DMS 273 treated with DMSO at 0.1 percent for 48 hours (cell line): ENCODE measurements around the gene GPN3.
A peak's percentile ranks its signal among the peaks of the same experiment; 100 is the strongest.
"Not testable (repeated sequence)": the region's sequence is repeated elsewhere in the genome, so short reads cannot be mapped to it uniquely, and the experiment has no call there.

ENCODE experiments used
- DNase-seq: peaks from one replicate; lab custom pipeline; 2025; lab: John Stamatoyannopoulos, UW

The GPN3 gene

DNA sequence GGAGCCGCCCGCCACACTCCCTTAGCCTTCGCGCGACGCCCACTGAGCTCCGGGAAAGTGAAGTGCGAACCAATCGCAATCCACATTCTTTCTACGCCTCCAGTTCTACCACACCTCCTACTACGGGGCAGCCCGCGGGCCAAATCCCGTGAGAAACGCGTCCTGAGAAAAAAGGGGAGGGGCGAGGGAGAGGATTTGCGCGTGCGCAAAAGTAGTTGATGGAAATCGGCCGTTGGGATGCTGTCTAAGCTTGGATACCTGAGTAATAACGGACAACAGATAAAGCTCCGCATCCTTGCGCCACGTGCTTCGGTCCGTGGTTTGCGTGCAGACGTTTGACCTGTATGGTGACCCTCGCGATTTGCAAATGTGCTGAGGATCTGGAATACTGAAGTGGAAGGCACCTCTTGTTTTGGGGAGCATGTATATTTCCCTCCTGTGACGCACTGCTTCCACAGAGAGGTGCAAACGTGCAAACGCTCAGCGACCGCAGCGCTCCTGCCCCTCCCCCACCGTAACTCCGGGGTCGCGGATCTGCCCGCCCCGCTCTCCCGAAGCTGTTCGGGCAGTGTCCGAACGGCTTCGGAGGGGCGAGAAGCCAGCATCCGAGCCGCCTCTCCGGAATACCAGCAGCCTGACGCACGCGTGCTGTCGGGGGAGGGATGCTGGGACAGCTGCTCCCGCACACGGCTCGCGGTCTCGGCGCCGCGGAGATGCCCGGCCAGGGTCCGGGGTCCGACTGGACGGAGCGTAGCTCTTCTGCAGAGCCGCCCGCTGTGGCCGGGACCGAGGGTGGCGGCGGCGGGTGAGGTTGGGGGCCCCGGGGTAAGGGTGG is at the start of gene GPN3, which contains the start of gene FAM216A:
Gene GPN3, minus strand, starts transcription at position 44 of the 835 bp plus-strand sequence. CDS start 54 bp downstream, outside the sequence.
Gene FAM216A, plus strand, starts transcription at position 632 of the 835 bp plus-strand sequence. Its CDS starts 31 bp downstream, at position 663.
- peak; percentile 95 for DNase-seq

GRCh38 chr12:110516995-110517394 is 48.9 kb upstream of the GPN3 start:
- DNase-seq, result no peak

DNA sequence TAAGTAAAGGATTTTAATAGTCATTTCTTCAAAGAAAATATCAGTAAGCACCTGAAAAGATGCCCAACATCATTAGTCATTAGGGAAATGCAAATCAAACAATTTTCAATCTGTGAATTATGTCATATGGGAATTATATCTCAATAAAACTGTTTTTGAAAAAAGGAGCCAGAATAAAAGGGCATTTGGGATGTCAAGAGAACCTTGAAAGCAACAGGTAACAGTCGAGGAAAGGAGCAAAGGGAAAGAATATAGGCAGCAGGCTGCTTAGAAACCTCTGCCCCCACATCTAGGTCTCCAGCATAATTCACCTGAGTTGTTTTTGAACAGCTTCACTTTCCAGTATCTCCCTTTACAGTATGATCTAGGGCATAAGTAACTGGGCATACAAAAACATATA is 46.3 kb upstream of the GPN3 start:
- DNase-seq, result no peak

DNA sequence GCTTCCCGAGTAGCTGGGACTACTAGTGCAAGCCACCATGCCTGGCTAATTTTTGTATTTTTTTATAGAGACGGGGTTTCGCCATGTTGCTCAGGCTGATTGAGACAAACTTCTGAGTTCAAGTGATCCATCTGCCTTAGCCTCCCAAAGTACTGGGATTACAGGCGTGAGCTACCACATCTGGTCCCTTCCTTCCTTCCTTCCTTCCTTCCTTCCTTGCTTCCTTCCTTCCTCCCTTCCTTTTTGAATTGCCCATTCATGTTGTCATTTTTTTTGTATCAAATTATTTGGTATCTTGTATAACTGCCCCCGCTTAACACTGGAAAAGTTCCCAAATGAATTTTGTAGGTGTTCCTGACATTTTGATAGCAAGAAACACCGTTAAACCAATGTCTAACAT is 45.8 kb upstream of the GPN3 start:
- DNase-seq, result no peak

DNA sequence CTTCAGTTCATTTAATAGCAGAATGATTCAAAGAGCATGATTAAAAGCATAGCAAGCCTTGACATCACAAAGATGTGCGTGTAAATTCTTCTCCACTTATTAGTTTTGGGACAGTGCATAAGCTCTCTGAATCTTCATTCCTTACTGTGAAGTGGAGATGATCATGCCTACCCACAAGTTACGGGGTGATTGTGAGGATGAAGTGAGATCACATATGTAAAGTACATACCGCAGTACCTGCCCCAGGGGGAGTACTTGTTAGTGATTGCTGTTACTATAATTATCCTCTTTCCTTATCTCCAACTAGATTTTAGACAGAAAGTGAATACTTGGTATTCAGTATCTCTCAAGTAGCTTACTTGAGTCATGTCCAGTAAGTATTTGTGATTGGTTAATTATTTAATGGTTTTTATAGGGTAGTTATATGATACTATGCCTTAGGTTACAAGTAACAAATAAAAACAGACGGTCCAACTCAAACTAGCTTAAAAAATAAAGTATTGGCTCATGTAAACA is 40.1 kb upstream of the GPN3 start:
- no peak for DNase-seq

DNA sequence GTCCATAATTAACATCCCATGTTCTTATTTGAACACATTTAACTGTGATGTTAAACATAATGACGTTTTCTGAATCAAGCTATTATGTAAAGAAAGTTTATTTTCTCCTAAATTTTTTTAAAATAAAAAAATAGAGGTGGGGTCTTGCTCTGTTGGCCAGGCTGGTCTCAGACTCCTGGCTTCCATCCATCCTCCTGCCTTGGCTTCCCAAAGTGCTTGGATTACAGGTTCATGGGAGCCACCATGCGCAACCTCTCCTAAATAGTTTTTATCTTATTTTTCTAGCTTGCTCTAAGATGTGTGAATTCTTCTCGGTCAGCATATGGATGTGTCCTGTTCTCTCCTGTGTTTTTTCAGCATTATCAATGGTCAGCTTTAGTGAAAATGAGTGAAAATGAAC is 37.3 kb upstream of the GPN3 start:
- no peak for DNase-seq

DNA sequence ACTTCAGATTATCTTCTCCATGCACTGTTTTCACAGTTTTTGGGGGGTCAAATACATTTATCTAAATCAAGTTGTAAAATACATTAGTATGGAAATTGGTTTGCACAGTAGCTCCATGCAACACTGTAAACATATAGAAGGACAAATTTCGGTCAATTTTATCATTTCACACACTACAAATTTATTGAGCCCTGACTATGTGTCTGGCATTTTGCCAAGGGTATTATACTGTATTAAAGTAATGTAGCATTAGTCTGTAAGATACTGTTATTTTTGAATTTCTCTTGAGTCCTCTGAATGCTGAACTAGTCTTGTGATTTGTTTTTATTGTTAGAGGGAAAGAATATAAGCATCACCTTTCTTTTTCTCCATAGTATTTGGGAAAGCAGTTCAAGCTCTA is 35.4 kb upstream of the GPN3 start:
- no peak for DNase-seq

GRCh38 chr12:110501752-110502738 is 34.0 kb upstream of the GPN3 start, which contains the start of the genes RAD9B and VPS29:
TSS of gene RAD9B (plus strand) at chr12:110502331. CDS start at chr12:110502338, 7 bp downstream.
TSS of gene VPS29 (minus strand) at chr12:110502111. CDS start at chr12:110502051, 60 bp downstream.
- peak; percentile 91 for DNase-seq

DNA sequence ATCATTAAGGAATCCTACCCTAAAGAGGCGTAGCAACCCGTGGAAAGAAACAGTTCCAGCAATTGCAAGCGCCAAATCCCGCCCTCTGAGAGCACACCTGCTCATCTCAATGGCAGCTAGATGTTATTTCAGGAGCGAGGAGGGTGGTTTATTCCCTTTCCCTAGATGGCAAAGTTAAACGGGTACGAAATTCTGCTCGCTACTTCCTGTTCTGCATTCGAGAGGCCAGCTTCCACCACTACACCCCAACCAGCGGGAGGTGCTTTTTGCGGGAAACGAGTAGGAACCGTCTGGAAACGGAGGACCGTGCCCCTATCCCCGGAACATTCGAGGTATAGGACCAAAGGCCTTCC is 33.3 kb upstream of the GPN3 start:
- DNase-seq, result peak; percentile 28

- DNase-seq, result no peak
Measured at GRCh38 chr12:110498984-110499706, 31.1 kb upstream of the GPN3 start.

GRCh38 chr12:110475426-110475825 is 7.4 kb upstream of the GPN3 start:
- no peak for DNase-seq

GRCh38 chr12:110467847-110468213 is 227 bp downstream of the GPN3 start:
- DNase-seq, result no peak

DNA sequence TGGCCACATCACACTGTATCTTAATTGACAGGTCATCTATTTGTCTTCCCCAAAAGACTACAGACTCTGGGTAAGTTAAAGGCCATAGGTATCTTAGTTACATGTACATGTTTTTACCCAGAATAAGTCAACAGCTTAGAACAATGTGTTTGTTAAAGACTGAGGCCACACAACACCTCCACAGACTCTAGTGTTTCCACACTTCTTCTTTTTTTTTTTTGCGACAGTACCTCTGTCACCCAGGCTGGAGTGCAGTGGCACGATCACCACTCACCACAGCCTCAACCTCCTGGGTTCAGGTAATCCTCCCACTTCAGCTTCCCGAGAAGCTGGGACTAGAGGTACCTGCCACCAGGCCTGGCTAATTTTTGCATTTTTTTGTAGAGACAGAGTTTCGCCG is 1.3 kb downstream of the GPN3 start:
- DNase-seq, result no peak

DNA sequence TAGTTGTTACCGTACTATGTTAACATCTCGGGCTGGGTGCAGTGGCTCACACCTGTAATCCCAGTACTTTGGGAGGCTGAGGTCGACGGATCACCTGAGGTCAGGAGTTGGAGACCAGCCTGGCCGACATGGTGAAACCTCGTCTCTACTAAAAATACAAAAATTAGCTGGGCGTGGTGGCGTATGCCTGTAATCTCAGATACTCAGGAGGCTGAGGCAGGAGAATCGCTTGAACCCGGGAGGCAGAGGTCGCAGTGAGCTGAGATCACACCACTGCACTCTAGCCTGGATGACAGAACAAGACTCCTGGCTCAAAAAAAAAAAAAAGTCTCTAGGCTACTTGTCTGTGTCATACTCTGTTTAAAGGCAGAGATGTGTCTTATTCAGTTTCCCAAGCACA is 2.3 kb downstream of the GPN3 start:
- DNase-seq, result not testable (repeated sequence)

- no peak for DNase-seq
Measured at GRCh38 chr12:110465024-110465423, 3.0 kb downstream of the GPN3 start.

- DNase-seq, result not testable (repeated sequence)
Measured at GRCh38 chr12:110461189-110461588, 6.9 kb downstream of the GPN3 start.

DNA sequence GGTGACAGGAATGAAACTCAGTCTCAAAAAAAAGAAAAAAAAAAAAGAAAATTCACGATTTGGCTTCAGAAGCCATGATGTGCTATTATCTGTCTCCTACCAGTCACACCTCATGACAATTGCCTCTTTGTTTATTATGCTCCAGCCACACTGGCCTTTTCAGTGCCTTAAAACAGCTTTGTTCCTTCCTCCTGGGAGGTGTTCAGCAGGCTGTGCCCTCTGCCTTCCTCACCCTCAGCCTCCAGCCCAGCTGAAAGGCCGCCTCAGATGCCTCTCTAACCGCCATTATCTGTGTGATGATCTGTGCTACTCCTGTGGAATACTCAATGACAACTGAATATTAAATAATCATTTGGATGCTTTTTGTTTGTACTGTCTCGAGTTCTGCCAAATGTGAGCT is 9.3 kb downstream of the GPN3 start:
- no peak for DNase-seq

DNA sequence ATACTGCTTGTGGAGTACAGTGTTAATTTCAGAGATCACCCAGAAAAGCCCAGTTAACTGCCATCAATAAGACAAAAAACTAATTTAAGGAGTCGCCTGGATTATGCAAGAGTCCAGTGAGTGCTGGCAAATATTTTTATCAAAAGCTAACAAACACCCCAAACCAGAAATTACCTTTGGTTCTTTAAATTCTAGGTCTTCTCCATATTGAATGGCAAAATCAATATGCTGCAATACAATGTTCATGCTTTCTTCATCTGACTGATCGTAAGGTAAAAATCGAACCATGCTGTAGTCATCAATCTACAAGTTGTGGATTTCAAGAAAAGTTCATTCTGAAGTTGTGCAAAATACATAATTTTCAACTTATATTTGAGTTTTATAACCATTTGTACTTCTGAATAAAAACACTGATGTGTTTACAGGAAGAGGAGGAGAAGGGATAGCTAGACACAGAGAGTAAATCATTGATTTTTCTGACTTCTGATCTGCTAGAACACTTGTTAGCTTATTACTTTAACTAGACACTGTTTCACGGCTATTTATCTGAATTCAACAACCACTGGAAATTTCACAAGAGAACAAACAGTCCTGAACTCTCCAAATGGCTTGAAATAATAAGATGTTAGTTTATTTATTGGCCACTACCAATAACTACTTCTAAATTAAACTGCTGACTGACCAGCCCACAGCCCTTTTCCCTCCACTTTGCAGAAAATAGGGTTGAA is 14.3 kb downstream of the GPN3 start:
- no peak for DNase-seq

GRCh38 chr12:110451263-110451662 is 16.8 kb downstream of the GPN3 start:
- no peak for DNase-seq

DNA sequence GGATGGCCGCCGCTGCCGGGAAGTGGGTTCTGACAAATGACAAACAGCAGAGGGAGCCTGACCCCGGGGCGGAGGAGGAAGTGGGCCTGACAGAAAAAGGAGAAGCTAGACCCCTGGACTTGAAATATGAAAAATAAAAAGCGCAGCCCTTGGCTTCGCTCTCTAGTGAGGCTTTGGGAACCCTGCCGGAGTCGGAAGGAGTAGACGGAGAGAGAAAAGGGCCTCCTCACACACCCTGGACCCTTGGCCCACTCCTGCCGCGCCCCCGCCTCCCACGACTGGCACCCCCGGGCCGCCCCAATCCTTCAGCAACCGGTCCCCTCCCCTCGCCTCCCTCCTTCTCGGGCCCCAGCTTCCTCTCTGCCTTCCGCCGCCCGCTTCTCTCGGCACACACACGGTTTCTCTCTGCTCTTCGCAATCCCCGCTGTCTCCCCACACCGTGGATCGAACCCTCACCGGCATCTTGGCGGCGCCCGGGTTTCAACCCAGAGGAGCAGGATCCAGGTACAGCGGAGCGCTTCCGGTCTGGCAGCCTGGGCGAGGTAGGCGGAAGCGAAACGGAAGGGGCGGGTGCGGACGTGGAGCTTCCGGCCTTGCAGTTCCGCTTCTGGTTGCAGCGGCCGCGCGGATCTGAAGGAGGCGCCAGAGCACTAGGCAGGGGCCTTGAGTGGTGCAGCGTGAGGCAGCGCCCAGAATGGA is 18.1 kb downstream of the GPN3 start, which contains the start of gene ARPC3:
Gene ARPC3, minus strand, starts transcription at position 539 of the 699 bp plus-strand sequence. Its CDS starts 77 bp downstream, at position 462.
- peak; percentile 64 for DNase-seq
